Measurements from ENCODE around the gene GDPD5.

Gene GDPD5

GRCh38 chr11:75450826-75451821 is 74.6 kb downstream of the GDPD5 start:
- no peaks in the 10 kb centered on the region for H3K4me1 ChIP-seq
- no peak overlapping the region for H3K4me2 ChIP-seq
- no peak overlapping the region for H3K4me3 ChIP-seq

GRCh38 chr11:75450236-75450635 is 75.5 kb downstream of the GDPD5 start:
- no peak overlapping the region for H3K4me3 ChIP-seq
- H3K36me3 ChIP-seq: no peaks in the 10 kb centered on the region
- TF ChIP-seq Cebpa-rat (IDR thresholded peaks at IDR 0.05): no peak

More at GRCh38 chr11:75450826-75451821, 74.6 kb downstream of the GDPD5 start:
- H3K9me3 ChIP-seq: no peaks in the 10 kb centered on the region
- H3K36me3 ChIP-seq: no peaks in the 10 kb centered on the region
- H3K27me3 ChIP-seq: no peaks in the 10 kb centered on the region
- no peaks in the 10 kb centered on the region for H4K20me1 ChIP-seq
- H3K27ac ChIP-seq: no peak overlapping the region
- H3K9ac ChIP-seq: no peak overlapping the region
- no peak for TF ChIP-seq Cebpa-rat (IDR thresholded peaks at IDR 0.05)

DNA sequence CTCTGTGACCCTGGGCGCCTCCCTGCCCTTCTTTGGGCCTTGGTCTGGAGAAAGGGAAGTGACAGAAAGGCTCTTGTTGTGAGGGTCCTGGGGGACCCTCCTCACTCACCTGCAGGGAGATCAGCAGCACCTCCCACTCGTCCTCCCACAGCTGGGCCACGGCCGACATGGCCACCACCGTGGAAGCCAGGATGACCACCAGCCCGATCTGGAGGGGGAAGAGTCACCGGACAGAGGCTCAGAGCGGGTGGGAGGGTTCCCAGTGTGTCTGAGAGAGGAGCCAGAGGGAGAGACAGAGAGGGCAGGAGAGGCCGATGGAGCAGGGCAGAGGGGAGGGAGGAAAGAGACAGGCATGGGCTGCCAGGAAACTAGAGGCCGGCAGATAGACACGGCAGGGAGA is 76.0 kb downstream of the GDPD5 start:
- H3K4me2 ChIP-seq: no peak overlapping the region
- H3K4me1 ChIP-seq: no peaks in the 10 kb centered on the region
- no peak overlapping the region for H3K27ac ChIP-seq
- H3K27me3 ChIP-seq: no peaks in the 10 kb centered on the region
- H3K9ac ChIP-seq: no peak overlapping the region
- H3K9me3 ChIP-seq: no peaks in the 10 kb centered on the region
- no peak overlapping the region for H3K4me3 ChIP-seq
- no peak for TF ChIP-seq Cebpa-rat (IDR thresholded peaks at IDR 0.05)
- H4K20me1 ChIP-seq: no peaks in the 10 kb centered on the region
- no peaks in the 10 kb centered on the region for H3K36me3 ChIP-seq

More at GRCh38 chr11:75450236-75450635, 75.5 kb downstream of the GDPD5 start:
- Histone ChIP-seq H3K9ac (no peak overlapping the region), H3K27me3 (no peaks in the 10 kb centered on the region), H3K4me1 (no peaks in the 10 kb centered on the region), H3K4me2 (no peak overlapping the region), H3K27ac (no peak overlapping the region), H3K9me3 (no peaks in the 10 kb centered on the region), H4K20me1 (no peaks in the 10 kb centered on the region)

DNA sequence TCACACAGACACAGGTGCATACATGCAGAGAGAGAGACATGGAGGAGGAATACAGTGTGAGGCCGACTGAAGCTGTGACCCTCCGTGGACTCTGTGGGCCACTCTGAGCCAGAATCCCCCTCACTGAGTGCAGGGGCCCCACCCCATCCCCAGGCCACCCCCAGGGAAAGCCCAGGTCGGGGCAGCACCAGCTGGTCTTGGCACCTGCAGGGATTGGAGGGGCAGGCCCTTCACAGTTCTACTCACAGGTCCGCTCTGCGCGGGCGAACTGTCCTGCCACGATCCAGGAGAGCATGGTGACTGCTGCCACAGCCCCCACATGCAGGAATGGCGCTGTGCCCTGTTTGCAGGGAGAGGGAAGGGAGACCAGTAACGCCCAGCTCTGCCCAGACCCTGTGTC is 76.5 kb downstream of the GDPD5 start:
- Histone ChIP-seq H3K9ac (no peak overlapping the region), H3K36me3 (no peaks in the 10 kb centered on the region), H3K4me3 (no peak overlapping the region), H4K20me1 (no peaks in the 10 kb centered on the region), H3K4me2 (no peak overlapping the region), H3K9me3 (no peaks in the 10 kb centered on the region), H3K4me1 (no peaks in the 10 kb centered on the region), H3K27ac (no peak overlapping the region), H3K27me3 (no peaks in the 10 kb centered on the region)
- no peak for TF ChIP-seq Cebpa-rat (IDR thresholded peaks at IDR 0.05)

- no peaks in the 10 kb centered on the region for H3K27me3 ChIP-seq
- TF ChIP-seq Cebpa-rat (IDR thresholded peaks at IDR 0.05): no peak
- no peak overlapping the region for H3K9ac ChIP-seq
Measured at GRCh38 chr11:75447415-75447814, 78.3 kb downstream of the GDPD5 start.

DNA sequence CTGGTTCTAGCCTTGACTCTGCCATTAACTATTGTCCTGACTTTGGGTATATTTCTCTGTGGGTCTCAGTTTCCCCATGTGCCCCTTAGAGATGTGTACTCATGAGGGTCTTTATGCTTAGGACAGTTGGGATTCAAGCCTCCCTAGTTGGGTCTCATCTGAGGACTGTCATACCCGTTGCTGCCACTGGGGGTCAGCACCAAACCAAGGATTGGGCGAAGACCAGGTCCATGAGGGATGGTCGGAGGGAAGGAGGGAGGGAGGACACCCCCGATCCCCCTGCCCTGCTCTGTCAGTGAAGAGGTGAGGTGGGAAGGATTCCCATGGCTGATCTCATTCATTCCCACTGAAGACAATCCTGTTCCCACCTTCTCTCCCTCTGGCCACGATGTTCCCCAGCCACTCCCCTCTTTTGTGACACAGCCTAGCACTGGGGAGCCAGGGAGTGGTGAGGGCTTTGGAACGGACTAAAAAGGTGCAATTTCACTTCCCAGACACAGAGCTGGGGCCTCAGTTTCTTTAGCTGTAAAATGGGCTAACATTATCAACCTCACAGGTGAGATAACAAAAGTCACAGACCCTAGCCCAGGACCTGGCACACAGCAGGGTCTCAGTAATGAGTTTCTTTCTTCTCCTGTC is 80.3 kb downstream of the GDPD5 start:
- Histone ChIP-seq H3K4me2 (no peak overlapping the region), H3K4me3 (no peak overlapping the region)

More at GRCh38 chr11:75447415-75447814, 78.3 kb downstream of the GDPD5 start:
- H4K20me1 ChIP-seq: no peaks in the 10 kb centered on the region
- no peak overlapping the region for H3K4me2 ChIP-seq
- no peaks in the 10 kb centered on the region for H3K4me1 ChIP-seq
- H3K9me3 ChIP-seq: no peaks in the 10 kb centered on the region
- H3K4me3 ChIP-seq: no peak overlapping the region
- H3K27ac ChIP-seq: no peak overlapping the region
- H3K36me3 ChIP-seq: no peaks in the 10 kb centered on the region

GRCh38 chr11:75443043-75443442 is 82.7 kb downstream of the GDPD5 start:
- Histone ChIP-seq H4K20me1 (no peaks in the 10 kb centered on the region), H3K36me3 (no peaks in the 10 kb centered on the region), H3K9me3 (no peaks in the 10 kb centered on the region), H3K27ac (no peak overlapping the region), H3K9ac (no peak overlapping the region), H3K4me2 (no peak overlapping the region), H3K4me3 (no peak overlapping the region), H3K27me3 (no peaks in the 10 kb centered on the region), H3K4me1 (peaks cover 12% of the 10 kb centered on the region)
- no peak for TF ChIP-seq Cebpa-rat (IDR thresholded peaks at IDR 0.05)

More for the DNA sequence above, 80.3 kb downstream of the GDPD5 start:
- no peaks in the 10 kb centered on the region for H4K20me1 ChIP-seq
- TF ChIP-seq Cebpa-rat (IDR thresholded peaks at IDR 0.05): no peak
- no peaks in the 10 kb centered on the region for H3K9me3 ChIP-seq
- H3K27ac ChIP-seq: no peak overlapping the region
- no peaks in the 10 kb centered on the region for H3K36me3 ChIP-seq
- H3K4me1 ChIP-seq: no peaks in the 10 kb centered on the region
- H3K9ac ChIP-seq: no peak overlapping the region
- H3K27me3 ChIP-seq: no peaks in the 10 kb centered on the region

DNA sequence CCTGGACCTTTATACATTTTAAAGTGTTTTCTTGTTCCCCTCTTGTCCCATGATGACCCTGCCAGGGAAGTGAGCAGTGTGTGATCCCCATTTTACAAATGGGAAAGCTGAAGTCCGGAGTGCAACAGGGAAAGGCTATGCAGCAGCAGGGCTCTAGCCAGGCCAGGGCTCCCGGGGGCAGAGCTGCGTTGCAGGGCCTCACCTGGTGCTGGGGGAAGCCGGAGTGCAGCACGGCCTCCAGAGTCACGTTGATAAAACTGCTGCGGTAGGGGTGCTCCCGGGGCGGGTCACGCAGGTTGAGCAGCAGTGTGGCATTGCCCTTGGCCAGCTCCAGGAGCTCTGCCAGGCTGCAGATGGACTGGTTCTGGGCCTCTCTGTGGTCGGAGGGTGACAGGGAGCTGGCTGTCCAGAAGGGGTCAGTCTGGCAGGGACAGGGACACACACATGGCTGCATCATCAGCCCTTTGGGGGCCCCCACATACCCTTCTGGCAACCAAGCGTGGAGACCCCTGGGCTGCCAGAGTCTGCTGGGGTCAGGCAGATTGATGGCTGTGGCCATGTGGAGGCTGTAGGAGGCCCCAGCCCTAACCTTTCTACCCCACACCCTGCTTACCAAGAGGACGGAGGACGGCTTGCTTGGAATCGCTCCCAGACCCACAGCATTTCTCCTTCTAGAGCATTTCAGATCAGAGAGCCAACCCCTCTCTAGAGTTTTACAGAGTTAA is 83.4 kb downstream of the GDPD5 start:
- H3K27me3 ChIP-seq: no peaks in the 10 kb centered on the region
- peaks cover 12% of the 10 kb centered on the region for H3K4me1 ChIP-seq
- H3K27ac ChIP-seq: no peak overlapping the region
- no peak overlapping the region for H3K4me2 ChIP-seq
- H4K20me1 ChIP-seq: no peaks in the 10 kb centered on the region
- TF ChIP-seq Cebpa-rat (IDR thresholded peaks at IDR 0.05): no peak
- H3K9ac ChIP-seq: no peak overlapping the region
- H3K4me3 ChIP-seq: no peak overlapping the region
- no peaks in the 10 kb centered on the region for H3K9me3 ChIP-seq
- no peaks in the 10 kb centered on the region for H3K36me3 ChIP-seq

DNA sequence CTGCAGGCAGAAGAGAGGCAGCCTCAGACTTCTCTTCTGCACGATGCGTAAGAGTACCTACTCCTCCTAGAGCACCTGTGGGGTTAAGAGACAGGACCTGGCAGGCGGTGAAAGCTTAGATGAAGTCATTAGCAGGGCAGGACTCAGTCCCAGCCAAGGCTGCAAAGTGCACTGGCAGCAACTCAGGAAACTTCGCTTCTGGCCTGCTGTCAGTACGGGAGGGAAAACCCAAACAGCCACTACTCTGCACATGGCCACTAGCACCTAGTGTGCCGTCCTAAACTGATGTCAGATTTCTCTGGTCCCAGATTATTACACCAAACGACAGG is 84.0 kb downstream of the GDPD5 start:
- Histone ChIP-seq H3K36me3 (no peaks in the 10 kb centered on the region), H3K27me3 (no peaks in the 10 kb centered on the region), H3K4me2 (no peak overlapping the region), H3K9me3 (no peaks in the 10 kb centered on the region), H3K4me1 (peaks cover 12% of the 10 kb centered on the region), H3K27ac (no peak overlapping the region), H3K9ac (no peak overlapping the region), H4K20me1 (no peaks in the 10 kb centered on the region), H3K4me3 (no peak overlapping the region)
- no peak for TF ChIP-seq Cebpa-rat (IDR thresholded peaks at IDR 0.05)
